OCI-LY1 (cell line): Measurements from ENCODE around the gene SCOC.

Source experiments
- H2AFZ ChIP-seq: fragments of 200-600 bp; sonication (generic), shearing (Covaris generic); 2 replicates; pipeline ENCODE4 v1.6.0; 2014; ENCODE audit warnings: antibody characterized with exemption, mild to moderate bottlenecking, low read length
- H3F3A ChIP-seq: fragments of 200-600 bp; sonication (generic), shearing (Covaris generic); 2 replicates; pipeline ENCODE4 v1.6.0; 2014; ENCODE audit warnings: mild to moderate bottlenecking, antibody characterized with exemption, low read length, moderate library complexity; ENCODE audit not compliant: insufficient read depth
- H3K27ac ChIP-seq: fragments of 200-600 bp; sonication (generic); 2 replicates; pipeline ENCODE4 v1.5.1; 2014; ENCODE audit warnings: low read length, mixed run types, mild to moderate bottlenecking, low read depth; ENCODE audit not compliant: poor library complexity, severe bottlenecking
- H3K27me3 ChIP-seq: fragments of 200-600 bp; sonication (generic); 2 replicates; pipeline ENCODE4 v1.6.0; 2014; ENCODE audit warnings: antibody characterized with exemption, mild to moderate bottlenecking, low read length, moderate library complexity; ENCODE audit not compliant: insufficient read depth
- H3K36me3 ChIP-seq: fragments of 200-600 bp; sonication (generic); 2 replicates; pipeline ENCODE4 v1.6.1; 2014; ENCODE audit warnings: mild to moderate bottlenecking, antibody characterized with exemption, low read length, moderate library complexity, mixed read lengths; ENCODE audit not compliant: insufficient read depth
- H3K4me1 ChIP-seq: fragments of 200-600 bp; sonication (generic); 2 replicates; pipeline ENCODE4 v1.5.1; 2014; ENCODE audit warnings: mild to moderate bottlenecking, low read length, moderate library complexity; ENCODE audit not compliant: insufficient read depth, severe bottlenecking
- H3K4me2 ChIP-seq: fragments of 200-600 bp; sonication (generic), shearing (Covaris generic); 2 replicates; pipeline ENCODE4 v1.6.1; 2014; ENCODE audit warnings: low read length
- H3K4me3 ChIP-seq: fragments of 200-600 bp; sonication (generic); 2 replicates; pipeline ENCODE4 v1.5.1; 2014; ENCODE audit warnings: low read length, low read depth, mild to moderate bottlenecking, mixed read lengths; ENCODE audit not compliant: poor library complexity, severe bottlenecking
- H3K79me2 ChIP-seq: fragments of 200-600 bp; shearing (Covaris generic); 2 replicates; pipeline ENCODE4 v1.6.1; 2016; ENCODE audit warnings: mixed run types, low read length, mixed read lengths; ENCODE audit not compliant: insufficient read depth
- H3K9ac ChIP-seq: fragments of 200-600 bp; sonication (generic), shearing (Covaris generic); 2 replicates; pipeline ENCODE4 v1.6.1; 2014; ENCODE audit warnings: mild to moderate bottlenecking, low read length, mixed read lengths
- H3K9me2 ChIP-seq: fragments of 200-600 bp; sonication (generic), shearing (Covaris generic); 2 replicates; pipeline ENCODE4 v1.6.1; 2014; ENCODE audit warnings: low read depth, mild to moderate bottlenecking, low read length, mixed read lengths
- H3K9me3 ChIP-seq: fragments of 200-600 bp; shearing (Covaris generic); 2 replicates; pipeline ENCODE4 v1.6.1; 2014; ENCODE audit warnings: low read length, mixed read lengths
- H4K20me1 ChIP-seq: fragments of 200-600 bp; sonication (generic), shearing (Covaris generic); 2 replicates; pipeline ENCODE4 v1.6.0; 2016; ENCODE audit warnings: mild to moderate bottlenecking, low read length; ENCODE audit not compliant: insufficient read depth
- EZH2 ChIP-seq: fragments of 200-600 bp; sonication (generic), shearing (Covaris generic); IDR thresholded peaks from 2 replicates; pipeline ENCODE4 v1.8.0; 2017; ENCODE audit warnings: borderline replicate concordance, mixed run types, mild to moderate bottlenecking, antibody characterized with exemption, low read length, moderate library complexity, mixed read lengths
- TF ChIP-seq, protein P1 (sequence below): fragments of 200-600 bp; sonication (generic), shearing (Covaris generic); IDR thresholded peaks from 2 replicates; pipeline ENCODE4 v1.5.1; 2017; ENCODE audit warnings: mild to moderate bottlenecking, antibody characterized with exemption, low read length, moderate library complexity, mixed read lengths

The SCOC gene

DNA sequence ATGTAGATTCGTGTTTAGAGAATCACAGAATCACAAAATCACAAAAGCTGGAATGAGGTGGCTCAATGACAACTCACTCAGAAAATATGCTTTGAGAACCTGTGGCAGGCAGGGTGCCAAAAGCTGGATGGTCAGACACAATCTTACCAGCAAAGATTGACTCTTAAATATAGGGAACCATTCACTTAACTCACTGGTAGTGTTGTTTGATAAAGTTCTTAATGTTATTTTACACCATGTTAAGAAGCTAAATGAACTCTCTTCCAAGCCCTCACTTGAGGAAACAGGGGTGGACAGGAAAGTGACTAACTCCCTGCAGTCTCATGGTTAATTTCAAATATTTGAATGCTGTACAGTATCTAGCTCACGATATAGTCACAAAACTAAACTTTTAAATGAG lies 5.7 kb upstream of the SCOC start:
- Histone ChIP-seq H3K9ac (no peak overlapping the region), H3K9me3 (no peaks in the 10 kb centered on the region), H3K4me1 (peaks cover 5% of the 10 kb centered on the region), H4K20me1 (no peaks in the 10 kb centered on the region), H3K36me3 (no peaks in the 10 kb centered on the region), H3K9me2 (no peaks in the 10 kb centered on the region), H3K79me2 (no peaks in the 10 kb centered on the region), H3K27me3 (no peaks in the 10 kb centered on the region), H3K27ac (no peak overlapping the region), H3K4me3 (no peak overlapping the region), H3F3A (no peaks in the 10 kb centered on the region), H2AFZ (no peak overlapping the region), H3K4me2 (no peak overlapping the region)
- TF ChIP-seq, protein P1, sequence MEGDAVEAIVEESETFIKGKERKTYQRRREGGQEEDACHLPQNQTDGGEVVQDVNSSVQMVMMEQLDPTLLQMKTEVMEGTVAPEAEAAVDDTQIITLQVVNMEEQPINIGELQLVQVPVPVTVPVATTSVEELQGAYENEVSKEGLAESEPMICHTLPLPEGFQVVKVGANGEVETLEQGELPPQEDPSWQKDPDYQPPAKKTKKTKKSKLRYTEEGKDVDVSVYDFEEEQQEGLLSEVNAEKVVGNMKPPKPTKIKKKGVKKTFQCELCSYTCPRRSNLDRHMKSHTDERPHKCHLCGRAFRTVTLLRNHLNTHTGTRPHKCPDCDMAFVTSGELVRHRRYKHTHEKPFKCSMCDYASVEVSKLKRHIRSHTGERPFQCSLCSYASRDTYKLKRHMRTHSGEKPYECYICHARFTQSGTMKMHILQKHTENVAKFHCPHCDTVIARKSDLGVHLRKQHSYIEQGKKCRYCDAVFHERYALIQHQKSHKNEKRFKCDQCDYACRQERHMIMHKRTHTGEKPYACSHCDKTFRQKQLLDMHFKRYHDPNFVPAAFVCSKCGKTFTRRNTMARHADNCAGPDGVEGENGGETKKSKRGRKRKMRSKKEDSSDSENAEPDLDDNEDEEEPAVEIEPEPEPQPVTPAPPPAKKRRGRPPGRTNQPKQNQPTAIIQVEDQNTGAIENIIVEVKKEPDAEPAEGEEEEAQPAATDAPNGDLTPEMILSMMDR = no peak
- no peak for TF ChIP-seq EZH2

DNA sequence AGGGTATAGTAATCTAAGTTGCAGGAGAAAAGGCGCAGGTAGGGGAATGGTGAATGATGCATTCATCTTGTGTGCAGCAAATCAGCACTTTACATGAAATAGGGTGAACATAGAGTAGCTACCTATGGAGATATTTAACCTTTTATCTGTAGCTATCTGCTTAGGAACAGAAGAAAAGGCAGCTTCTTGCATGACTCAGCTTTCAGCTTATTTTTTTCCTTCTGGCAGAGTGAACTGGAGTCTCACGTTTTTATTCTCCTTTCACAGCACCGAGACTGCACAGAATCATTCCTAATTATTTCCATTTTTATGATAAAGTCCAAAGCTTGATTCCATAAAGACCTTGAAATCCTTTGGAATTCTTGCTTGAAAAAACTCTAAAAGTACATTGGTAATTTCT lies 4.8 kb upstream of the SCOC start:
- Histone ChIP-seq H3K9me2 (no peaks in the 10 kb centered on the region), H3K4me3 (no peak overlapping the region), H3K27ac (no peak overlapping the region), H4K20me1 (no peaks in the 10 kb centered on the region), H3K79me2 (no peaks in the 10 kb centered on the region), H3K36me3 (no peaks in the 10 kb centered on the region), H3K4me2 (no peak overlapping the region), H3K27me3 (no peaks in the 10 kb centered on the region), H2AFZ (no peak overlapping the region), H3K9ac (no peak overlapping the region), H3K4me1 (peaks cover 6% of the 10 kb centered on the region), H3F3A (no peaks in the 10 kb centered on the region), H3K9me3 (no peaks in the 10 kb centered on the region)
- TF ChIP-seq, protein P1 = no peak
- TF ChIP-seq EZH2 = no peak

DNA sequence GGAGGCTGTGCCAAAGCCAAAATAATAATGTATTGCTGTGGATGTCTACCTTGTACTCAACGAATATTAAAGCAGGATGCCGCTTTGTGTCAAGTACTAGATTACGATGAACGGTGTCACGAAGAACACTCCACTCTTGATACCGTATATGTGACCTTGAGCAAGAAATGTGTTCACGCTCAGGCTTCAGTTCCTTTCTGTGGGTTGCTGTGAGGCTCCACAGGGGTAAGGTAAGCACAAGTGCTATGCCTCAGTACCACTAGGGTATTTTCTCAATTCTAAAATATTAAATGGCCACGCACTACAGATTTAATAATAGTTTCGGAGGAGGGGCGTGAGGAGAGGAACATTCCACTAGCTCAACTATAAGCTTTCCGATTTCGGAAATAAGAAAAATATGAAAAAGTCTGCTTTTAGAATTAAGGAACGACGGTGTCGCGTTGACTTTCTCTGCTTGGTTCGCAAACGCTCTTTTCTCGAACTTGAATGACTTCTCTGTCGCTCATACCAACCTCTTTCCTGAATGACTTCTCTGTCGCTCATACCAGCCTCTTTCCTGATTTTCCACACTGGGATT lies 607 bp upstream of the SCOC start:
- Histone ChIP-seq H3K9me3 (no peaks in the 10 kb centered on the region), H3K79me2 (peaks cover 7% of the 10 kb centered on the region), H3K4me2 (peak overlapping the region; percentile 99), H2AFZ (peak overlapping the region; percentile 89), H3K27me3 (no peaks in the 10 kb centered on the region), H3K9ac (peak overlapping the region; percentile 78), H3K36me3 (no peaks in the 10 kb centered on the region), H3K4me1 (peaks cover 25% of the 10 kb centered on the region), H3F3A (no peaks in the 10 kb centered on the region), H3K4me3 (peak overlapping the region; percentile 98), H3K9me2 (no peaks in the 10 kb centered on the region), H4K20me1 (no peaks in the 10 kb centered on the region), H3K27ac (no peak overlapping the region)
- TF ChIP-seq, protein P1 = peak; percentile 29; the same call in 1 of the 2 replicates
- no peak for TF ChIP-seq EZH2
